ENCODE data around the gene GUCA2B. TPM values are rescaled to one million over a fixed set of nuclear protein-coding genes. Genes with fewer than 3 reads are reported as not detected.

The GUCA2B gene
- total RNA-seq, 2 donors from 2014 or later, result not detected

GRCh38 chr1:42128499-42128898 lies 24.7 kb upstream of the GUCA2B start:
- Histone ChIP-seq H3K27me3 (replicated peaks; ENCODE audit: insufficient read depth) (no peaks in the 10 kb centered on the region), H3K4me1 (ENCODE audit: control insufficient read depth in 1 of 2, low read depth in 2 of 2) (no peaks in the 10 kb centered on the region), H3K9me3 (no peaks in the 10 kb centered on the region), H3K4me3 (no peak overlapping the region), H3K27ac (no peak overlapping the region), H3K36me3 (no peaks in the 10 kb centered on the region)
- no peak for TF ChIP-seq CTCF (IDR thresholded peaks at IDR 0.05)
- DNase-seq (ENCODE audit: low spot score) (no peak), ATAC-seq (ENCODE audit: insufficient number of reproducible peaks, low FRiP score, low read depth) (no peak)

GRCh38 chr1:42128964-42129363 lies 24.2 kb upstream of the GUCA2B start:
- no peak for ATAC-seq (ENCODE audit: insufficient number of reproducible peaks, low FRiP score, low read depth)

GRCh38 chr1:42130061-42130660 lies 23.0 kb upstream of the GUCA2B start:
- no peaks in the 10 kb centered on the region for H3K9me3 ChIP-seq
- no peaks in the 10 kb centered on the region for H3K36me3 ChIP-seq
- no peak for ATAC-seq (ENCODE audit: insufficient number of reproducible peaks, low FRiP score, low read depth)
- H3K4me1 ChIP-seq (ENCODE audit: control insufficient read depth in 1 of 2, low read depth in 2 of 2), result no peaks in the 10 kb centered on the region
- H3K27me3 ChIP-seq (replicated peaks; ENCODE audit: insufficient read depth), result no peaks in the 10 kb centered on the region
- no peak overlapping the region for H3K27ac ChIP-seq
- no peak for TF ChIP-seq CTCF (IDR thresholded peaks at IDR 0.05)
- no peak for DNase-seq (ENCODE audit: low spot score)
- H3K4me3 ChIP-seq, result no peak overlapping the region

More at GRCh38 chr1:42128964-42129363, 24.2 kb upstream of the GUCA2B start:
- Histone ChIP-seq H3K4me1 (ENCODE audit: control insufficient read depth in 1 of 2, low read depth in 2 of 2) (no peaks in the 10 kb centered on the region), H3K27ac (no peak overlapping the region), H3K4me3 (no peak overlapping the region), H3K36me3 (no peaks in the 10 kb centered on the region), H3K27me3 (replicated peaks; ENCODE audit: insufficient read depth) (no peaks in the 10 kb centered on the region), H3K9me3 (no peaks in the 10 kb centered on the region)
- no peak for TF ChIP-seq CTCF (IDR thresholded peaks at IDR 0.05)
- no peak for DNase-seq (ENCODE audit: low spot score)

GRCh38 chr1:42133390-42133789 lies 19.8 kb upstream of the GUCA2B start:
- no peaks in the 10 kb centered on the region for H3K4me1 ChIP-seq (ENCODE audit: control insufficient read depth in 1 of 2, low read depth in 2 of 2)
- no peaks in the 10 kb centered on the region for H3K36me3 ChIP-seq
- DNase-seq (ENCODE audit: low spot score) (no peak), ATAC-seq (ENCODE audit: insufficient number of reproducible peaks, low FRiP score, low read depth) (no peak)
- no peaks in the 10 kb centered on the region for H3K27me3 ChIP-seq (replicated peaks; ENCODE audit: insufficient read depth)
- no peak overlapping the region for H3K4me3 ChIP-seq
- TF ChIP-seq CTCF (IDR thresholded peaks at IDR 0.05), result no peak
- no peaks in the 10 kb centered on the region for H3K9me3 ChIP-seq
- no peak overlapping the region for H3K27ac ChIP-seq

- no peak overlapping the region for H3K27ac ChIP-seq
- no peaks in the 10 kb centered on the region for H3K36me3 ChIP-seq
- no peak for TF ChIP-seq CTCF (IDR thresholded peaks at IDR 0.05)
- no peaks in the 10 kb centered on the region for H3K27me3 ChIP-seq (replicated peaks; ENCODE audit: insufficient read depth)
- no peak overlapping the region for H3K4me3 ChIP-seq
- no peaks in the 10 kb centered on the region for H3K9me3 ChIP-seq
- DNase-seq (ENCODE audit: low spot score), result no peak
- no peak for ATAC-seq (ENCODE audit: insufficient number of reproducible peaks, low FRiP score, low read depth)
- no peaks in the 10 kb centered on the region for H3K4me1 ChIP-seq (ENCODE audit: control insufficient read depth in 1 of 2, low read depth in 2 of 2)
Measured at GRCh38 chr1:42133809-42134526, 19.2 kb upstream of the GUCA2B start.

Data from thoracic aorta (tissue), 2 donors.